Stimulated activated CD8-positive, alpha-beta memory T cell treated with anti-CD3 and anti-CD28 coated beads, Interleukin-4, amount 100 ng/mL, for 48 hours (primary cell): ENCODE results near the gene ZNF155.
"Not testable (repeated sequence)": the region's sequence is repeated elsewhere in the genome, so short reads cannot be mapped to it uniquely, and the experiment has no call there.

Experiments used
- DNase-seq: peaks from one replicate; pipeline ENCODE4 v3.0.0-alpha.2; 2020

Gene ZNF155

DNA sequence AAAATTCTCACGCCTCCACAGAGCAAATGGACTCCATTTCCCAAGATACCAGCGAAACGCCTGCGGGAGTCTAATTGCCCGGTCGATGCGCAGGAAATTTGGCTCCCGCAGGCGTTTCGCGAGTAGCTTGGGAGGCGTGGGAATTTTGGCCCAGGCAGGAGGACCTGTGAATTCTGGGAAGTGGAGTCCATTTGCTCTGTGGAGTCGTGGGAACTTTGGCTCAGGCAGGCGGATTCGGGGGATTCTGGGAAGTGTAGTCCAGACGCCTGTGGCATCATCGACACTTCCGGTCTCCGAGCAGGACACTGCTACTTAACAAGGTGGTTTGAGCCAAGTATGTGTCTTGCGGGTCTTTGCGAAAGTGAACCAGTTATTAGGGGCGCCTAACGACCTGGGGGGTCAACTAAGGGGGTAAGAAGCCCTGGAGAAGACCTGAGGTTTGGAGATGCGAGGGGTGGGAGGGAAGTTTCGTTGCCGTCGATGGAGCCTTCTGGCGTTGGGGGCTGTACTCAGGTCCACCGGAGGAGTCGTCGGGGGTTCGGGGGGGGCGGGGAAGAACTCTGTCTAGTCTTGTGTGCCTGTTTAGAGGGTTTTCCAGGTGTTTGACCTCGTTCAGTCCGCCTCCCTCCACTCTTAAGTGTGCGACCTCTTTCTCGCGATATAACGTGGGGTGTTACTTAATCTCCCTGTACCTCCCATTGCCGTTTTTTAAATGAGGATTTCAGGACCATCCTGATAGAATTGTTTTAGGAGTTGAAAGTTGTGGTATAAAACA is at the start of gene ZNF155:
Gene ZNF155, plus strand, starts transcription at position 277 of the 775 bp plus-strand sequence. CDS start 4,356 bp downstream, outside the sequence.
- peak; percentile 78 for DNase-seq

DNA sequence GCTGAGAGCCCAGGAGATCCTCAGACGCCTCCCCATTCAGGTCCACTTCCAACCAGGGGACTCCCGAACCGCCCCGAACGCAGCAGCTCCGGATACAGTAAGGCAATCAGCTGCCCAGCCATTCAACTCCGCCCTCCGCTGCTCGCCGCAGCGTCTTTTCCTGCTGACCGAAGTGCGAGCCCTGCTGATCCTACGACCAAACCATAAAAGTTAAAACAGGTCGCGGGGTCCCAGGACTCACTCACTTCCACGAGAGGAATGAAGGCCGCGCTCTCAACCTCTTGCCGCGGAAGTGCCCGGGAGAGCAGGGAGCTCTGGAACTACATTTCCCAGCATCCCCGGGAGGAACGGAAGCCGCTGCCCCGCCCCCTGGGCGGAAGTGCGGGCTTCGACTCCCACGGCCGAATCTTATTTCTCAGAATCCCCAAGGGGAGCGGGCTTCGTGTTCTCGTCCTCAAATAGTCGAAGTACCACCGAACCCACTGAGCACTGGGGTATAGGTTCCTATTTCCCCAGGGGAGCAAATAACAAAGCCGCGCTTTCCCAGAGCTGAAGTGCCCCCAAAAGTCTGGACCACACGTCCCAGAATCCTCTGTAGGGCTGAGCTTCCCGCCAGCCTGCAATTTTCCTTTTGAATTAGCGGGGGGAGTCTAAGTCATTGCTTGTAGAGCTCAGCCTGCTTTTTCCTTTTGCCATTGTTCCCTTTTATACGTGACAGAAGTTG is 48.8 kb upstream of the ZNF155 start, which contains the start of gene ZNF45:
Gene ZNF45, minus strand, starts transcription at position 298 of the 724 bp plus-strand sequence. CDS start 13,097 bp downstream, outside the sequence.
- peak; percentile 92 for DNase-seq

DNA sequence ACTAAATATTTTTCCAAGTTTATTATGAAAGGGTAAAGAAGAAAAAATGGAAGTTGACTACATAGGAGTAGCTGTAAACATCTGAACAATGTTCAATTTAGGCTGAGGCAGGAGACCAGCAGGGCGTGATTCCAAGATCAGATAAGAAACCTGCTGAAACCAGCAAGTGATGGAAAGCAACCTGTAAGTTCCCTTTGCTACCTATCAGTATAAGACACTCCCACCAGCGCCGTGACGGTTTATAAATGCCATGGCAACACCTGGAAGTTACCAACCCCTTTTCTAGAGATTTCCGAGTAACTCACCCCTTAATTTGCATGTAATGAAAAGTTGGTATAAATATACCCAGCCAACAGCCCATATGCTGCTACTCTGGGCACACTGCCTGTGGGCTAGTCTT is 47.8 kb upstream of the ZNF155 start:
- no peak for DNase-seq

DNA sequence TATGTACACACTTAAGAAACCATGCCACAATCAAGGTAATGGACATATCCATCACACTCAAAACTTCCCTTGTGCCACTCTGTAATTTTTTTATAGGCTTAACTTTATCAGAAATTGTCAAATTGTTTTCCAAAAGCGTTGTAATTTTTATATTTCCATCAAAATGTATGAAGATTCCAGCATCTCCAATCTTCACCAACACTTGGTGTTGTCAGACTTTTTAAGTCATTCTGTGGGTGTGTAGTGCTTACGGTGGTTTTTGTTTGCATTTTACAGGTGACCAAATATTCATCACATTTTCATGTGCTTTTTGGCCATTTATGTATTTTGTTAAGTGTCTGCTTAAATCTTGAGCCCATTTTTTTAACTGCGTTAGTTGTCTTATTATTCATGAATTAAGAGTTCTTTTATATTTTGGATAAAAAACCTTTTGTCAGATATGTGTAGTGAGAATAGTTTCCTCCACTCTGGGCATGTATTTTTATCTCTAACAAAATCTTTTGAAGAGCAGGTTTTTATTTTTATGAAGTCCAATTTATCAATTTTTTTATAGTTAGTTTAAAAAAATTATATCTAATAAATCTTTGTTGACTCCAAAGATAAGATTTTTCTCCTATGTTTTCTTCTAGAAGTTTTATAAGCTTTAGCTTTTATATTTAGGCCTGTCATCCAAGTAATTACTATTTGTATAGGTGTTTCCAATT is 44.3 kb upstream of the ZNF155 start:
- DNase-seq: no peak

DNA sequence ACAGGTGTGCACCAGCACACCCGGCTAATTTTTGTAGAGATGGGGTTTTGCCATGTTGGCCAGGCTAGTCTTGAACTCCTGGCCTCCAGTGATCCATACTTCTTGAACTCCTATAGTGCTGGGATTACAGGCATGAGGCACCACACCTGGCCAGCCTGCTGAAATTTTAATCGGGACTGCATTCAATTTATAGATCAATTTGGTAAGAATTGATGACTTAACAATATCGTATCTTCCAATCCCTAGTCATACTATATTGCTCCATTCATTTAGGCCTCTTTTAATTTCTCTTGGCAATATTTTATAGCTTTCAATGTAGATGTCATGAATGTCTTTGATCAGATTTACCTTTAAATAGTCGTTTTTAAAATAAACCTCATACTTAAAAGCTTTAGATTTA is 43.3 kb upstream of the ZNF155 start:
- no peak for DNase-seq

DNA sequence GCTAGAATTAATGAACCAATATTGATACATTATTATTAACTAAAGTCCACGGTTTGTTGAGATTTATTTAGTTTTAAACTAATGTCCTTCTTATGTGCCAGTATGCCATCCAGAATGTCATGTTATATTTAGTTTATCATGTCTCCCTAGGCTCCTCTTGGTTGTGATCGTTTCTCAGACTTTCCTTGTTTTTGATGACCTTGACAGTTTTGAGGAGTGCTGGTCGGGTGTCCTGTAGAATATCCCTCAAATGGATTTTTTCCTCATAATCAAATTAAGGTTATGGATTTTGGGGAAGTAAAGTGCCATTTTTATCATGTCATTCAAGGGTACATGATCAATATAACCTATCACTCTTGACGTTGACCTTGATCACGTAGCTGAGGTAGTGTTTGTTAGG is 42.8 kb upstream of the ZNF155 start:
- DNase-seq: no peak

DNA sequence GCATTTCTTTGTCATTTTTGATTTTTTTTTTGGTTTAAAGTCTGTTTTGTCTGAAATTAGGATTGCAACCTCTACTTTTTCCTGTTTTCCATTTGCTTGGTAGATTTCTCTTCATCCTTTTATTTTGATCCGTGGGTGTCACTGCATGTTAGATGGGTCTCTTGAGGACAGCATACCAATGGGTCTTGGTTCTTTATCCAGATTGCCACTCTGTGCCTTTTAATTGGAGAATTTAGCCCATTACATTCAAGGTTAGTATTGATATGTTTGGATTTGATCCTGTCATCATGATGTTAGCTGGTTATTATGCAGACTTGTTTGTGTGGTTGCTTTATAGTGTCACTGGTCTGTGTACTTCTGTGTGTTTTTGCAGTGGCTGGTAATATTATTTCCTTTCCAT is 36.6 kb upstream of the ZNF155 start:
- DNase-seq: not testable (repeated sequence)

DNA sequence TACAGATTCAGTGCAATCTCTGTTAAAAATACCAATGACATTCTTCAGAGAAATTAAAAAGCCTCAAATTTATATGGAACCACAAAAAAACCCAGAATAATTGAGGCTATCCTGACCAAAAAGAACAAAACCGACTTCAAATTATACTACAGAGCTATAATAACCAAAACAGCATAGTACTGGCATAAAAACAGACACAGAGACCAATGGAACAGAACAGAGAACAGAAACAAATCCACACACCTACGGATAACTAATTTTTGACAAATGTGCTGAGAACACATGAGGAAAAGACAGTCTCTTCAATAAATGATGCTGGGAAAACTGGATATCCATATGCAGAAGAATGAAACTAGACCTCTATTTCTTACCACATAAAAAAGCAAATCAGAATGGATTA is 34.2 kb upstream of the ZNF155 start:
- DNase-seq: not testable (repeated sequence)

DNA sequence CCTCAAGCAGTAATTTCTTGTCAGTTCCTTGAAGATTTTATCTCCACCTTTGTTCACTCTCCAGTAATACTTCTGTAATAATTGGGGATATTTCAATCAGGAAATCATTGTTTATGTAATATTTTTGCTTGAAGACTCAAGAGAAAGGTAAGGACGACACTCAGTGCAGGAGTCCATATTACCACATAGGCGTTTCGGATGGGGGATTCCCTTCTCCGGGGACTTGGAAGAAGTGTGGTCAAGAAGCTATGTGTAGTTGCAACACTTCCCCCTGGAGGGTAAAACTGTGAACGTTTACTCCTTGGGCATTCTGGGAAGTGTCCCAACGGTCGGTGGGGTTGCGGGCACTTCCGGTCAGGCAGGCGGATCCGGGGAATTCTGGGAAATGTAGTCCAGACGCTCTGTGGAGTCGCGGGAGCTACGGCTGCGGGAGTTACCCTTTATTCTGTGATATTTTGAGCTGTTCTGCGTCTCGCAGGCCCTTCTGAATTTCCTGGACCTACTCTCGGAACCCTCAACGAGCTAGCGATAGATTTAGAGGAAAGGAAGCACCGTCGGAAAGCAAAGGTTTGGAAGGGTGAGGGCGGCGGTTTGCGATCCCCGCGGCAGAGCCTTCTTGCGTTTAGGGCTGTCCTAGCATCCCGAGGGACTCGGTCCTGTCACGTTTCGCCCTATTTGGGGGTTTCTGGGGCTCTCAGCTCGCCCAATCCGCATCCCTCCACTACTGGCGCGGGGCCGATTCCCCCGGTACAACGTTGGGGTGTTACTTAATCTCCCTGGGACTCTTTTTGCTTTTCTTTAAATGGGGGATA is 32.9 kb upstream of the ZNF155 start, which contains the start of gene ZNF221:
Gene ZNF221, plus strand, starts transcription at position 395 of the 812 bp plus-strand sequence. CDS start 11,499 bp downstream, outside the sequence.
- peak; percentile 73 for DNase-seq

DNA sequence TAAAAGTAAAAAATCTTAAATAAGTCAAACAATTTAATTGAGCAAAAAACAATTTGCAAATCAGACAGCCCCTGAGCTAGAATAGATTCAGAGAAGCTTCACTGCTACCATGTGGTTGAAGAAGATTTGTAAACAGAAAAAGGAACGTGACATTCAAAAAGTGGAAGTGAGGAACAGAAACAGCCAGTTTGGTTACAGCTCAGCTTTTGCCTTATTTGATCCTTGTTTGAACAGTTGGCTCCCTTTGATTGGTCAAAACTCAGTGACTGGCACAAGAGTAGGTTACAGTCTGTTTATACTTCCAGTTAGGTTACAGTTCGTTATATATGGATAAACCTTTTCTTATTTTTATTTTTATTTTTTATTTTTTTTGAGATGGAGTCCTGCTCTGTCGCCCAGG is 27.2 kb upstream of the ZNF155 start:
- DNase-seq: no peak

DNA sequence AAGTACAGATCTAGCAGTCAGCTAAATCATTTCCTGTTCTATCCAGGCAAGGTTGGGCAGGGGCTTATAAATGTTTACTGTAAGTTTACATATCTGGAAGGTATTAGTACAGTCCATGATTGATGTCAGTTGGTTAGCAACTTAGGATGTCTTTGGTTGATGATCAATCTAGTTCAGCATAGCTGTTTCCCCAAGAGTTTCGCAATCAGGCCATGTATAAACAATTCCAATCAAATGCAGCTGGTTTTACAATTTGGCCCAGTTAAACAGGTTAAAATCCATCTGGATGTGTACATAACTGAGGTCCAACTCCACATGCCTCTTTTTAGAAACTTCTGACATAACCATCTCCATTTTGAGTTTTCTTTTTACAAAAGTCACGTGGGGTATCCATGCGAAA is 26.1 kb upstream of the ZNF155 start:
- DNase-seq: no peak

DNA sequence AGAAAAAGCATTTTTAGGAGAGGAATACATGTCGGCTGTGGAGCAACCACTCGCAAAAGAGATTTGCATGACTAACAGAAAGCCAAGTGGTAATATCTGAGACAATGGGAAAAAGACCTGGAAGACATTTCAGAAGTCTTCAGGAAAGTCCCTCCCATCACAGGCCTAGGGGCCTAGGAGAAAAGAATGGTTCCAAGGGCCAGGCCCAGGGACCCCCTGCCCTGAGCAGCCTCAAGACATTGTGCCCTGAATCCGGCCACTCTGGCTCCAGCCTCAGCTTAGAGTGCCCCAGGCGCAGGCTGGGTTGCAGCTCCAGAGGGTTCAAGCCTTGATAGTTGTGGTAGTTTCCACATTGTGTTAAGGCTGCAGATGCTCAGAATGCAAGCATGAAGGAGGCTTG is 23.6 kb upstream of the ZNF155 start:
- no peak for DNase-seq

DNA sequence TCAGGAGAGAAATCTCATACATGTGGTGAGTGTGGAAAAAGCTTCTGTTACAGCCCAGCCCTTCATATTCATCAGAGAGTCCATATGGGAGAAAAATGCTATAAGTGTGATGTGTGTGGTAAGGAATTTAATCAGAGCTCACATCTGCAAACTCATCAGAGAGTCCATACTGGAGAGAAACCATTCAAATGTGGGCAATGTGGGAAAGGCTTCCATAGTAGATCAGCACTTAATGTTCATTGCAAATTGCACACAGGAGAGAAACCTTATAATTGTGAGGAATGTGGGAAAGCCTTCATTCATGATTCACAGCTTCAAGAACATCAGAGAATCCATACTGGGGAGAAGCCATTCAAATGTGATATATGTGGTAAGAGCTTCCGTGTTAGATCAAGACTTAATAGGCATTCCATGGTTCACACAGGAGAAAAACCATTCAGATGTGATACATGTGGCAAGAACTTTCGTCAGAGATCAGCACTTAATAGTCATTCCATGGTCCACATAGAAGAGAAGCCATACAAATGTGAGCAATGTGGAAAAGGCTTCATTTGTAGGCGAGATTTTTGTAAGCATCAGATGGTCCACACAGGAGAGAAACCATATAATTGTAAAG is 17.8 kb upstream of the ZNF155 start:
- DNase-seq: no peak

DNA sequence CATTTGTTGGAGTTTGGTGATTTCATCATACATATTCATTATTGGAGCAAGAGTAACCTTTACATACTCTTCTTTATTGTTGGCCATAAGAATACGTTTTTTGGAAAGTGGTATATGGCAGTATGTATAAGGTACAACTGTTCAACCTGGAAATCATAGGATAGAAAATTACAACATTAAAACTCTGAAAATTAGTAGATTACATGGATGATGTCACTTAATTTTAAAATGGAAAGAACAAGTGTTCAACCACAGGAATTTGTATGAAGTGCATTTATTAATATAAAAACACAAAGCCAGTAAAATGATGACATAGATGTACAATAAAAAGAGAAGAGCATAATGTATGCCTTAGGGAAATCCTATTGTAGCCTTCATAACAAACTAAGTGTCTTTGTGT is 7.3 kb upstream of the ZNF155 start:
- no peak for DNase-seq

DNA sequence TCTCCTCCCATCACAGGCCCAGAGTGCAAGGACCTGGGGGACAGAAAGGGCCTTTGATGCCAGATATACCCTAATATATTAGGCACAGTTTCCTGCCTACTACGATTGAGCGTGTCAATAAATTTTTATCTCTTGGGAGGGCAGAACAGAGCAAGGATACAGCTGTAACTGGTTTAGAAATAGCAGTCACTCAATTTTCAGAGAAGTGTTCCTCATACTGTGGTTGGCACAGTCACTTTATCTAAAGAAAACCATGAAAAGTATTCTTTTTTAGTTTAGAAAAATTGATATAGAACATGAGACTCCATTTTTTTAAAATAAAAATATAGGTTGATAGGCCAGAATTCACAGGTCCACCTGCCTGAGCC is 460 bp upstream of the ZNF155 start:
- no peak for DNase-seq

DNA sequence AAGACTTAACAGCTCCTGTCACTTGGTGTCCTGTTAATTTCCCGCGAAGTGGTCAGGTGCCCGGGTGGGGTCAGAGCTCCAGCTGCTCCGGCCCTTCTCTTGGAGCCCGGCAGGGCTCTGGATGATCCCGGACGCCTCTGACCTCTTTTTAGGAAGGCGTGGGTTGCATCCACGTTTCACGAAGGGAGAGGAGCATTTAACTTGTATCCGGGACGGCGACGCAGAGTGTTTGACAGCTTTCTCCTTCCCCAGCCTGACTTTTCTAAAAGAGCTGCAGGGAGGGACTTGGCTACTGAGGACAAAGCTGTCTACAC is 656 bp downstream of the ZNF155 start:
- DNase-seq: no peak

DNA sequence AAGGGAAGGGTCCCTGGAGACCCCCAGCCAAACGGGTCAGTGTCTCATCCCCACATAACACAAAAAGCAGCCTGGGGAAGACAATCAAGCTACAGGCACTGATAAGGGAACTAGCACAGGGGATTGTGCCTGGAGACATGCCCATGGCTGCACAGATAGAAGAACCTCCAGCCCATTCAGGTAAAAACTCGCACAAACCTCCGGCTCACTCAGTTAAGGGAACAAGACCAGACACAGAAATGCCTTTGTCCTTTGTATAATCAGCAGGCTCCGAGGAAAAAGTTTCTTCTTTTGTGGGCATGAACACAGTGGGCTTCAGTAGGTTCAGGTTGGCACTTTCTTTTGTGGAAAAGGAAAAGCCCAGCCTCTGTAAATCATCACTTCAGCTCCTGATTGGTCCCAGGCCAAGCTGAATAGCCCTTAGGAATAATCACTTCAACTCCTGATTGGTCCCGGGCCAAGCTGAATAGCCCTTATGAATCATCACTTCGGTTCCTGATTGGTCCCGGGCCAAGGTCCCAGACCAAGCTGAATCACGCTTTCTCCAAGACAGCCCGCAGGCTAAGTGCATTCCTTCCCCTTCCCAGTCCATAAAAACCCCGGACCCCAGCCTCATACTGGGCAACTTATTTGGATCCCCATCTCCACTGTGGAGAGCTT is 13.8 kb downstream of the ZNF155 start:
- DNase-seq: no peak

DNA sequence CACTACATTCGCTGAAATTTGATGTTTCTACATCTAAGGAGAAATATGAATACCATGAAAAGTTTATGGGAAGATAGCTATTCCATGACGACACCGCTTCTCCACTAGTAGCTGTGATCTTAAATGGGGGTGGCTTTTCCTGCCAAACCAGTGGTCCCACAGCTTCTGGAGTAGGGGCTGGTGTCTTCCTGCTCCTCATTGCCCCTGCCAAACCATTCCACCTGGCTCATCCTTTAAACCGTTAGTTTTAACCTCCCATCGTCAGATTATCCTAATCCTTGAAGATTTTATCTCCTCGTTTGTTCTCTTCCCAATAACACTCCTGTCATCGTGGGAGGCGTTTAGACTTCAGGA is 18.2 kb downstream of the ZNF155 start:
- no peak for DNase-seq

DNA sequence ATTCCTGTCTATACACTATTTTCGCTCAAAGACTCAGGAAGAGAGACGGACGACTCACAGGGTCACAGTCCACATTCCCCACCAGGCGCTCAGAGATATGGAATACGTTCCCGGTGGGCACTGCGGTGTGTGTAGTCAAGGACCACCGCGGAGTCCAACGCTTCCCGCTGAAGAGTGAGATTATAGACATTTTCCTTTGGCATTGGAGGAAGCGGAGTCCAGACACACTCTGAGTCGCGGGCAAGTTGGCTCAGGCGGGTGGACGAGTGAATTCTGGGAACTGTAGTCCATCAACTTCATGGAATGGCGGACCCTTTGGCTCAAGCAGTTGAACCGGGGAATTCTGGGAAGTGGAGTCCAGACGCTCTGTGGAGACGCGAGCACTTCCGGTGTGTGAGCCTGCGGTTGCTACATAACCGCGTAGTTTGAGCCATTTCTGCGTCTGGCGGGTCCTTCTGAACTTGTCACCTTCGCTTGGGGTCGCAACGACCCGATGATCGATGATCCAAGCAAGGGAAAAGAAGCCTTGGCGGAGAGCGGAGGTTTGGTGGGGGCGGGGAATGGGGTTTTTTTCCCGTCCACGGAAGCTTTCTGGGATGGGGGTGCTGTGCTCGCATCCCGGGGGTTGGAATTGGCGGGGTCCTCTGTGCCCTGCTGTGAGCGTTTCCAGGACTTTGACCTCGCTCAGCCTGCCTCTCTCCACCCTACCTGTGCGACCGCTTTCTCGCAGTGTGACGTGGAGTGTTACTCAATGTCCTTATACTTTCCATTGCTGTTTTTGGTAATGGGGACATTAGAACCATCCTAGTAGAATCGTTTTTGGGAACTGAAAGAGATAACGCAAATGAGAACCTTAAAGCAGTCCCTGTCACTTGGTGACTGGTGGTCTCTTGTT is 18.8 kb downstream of the ZNF155 start, which contains the start of gene ZNF230:
Gene ZNF230, plus strand, starts transcription at position 392 of the 895 bp plus-strand sequence. CDS start 4,122 bp downstream, outside the sequence.
- DNase-seq: peak; percentile 83

DNA sequence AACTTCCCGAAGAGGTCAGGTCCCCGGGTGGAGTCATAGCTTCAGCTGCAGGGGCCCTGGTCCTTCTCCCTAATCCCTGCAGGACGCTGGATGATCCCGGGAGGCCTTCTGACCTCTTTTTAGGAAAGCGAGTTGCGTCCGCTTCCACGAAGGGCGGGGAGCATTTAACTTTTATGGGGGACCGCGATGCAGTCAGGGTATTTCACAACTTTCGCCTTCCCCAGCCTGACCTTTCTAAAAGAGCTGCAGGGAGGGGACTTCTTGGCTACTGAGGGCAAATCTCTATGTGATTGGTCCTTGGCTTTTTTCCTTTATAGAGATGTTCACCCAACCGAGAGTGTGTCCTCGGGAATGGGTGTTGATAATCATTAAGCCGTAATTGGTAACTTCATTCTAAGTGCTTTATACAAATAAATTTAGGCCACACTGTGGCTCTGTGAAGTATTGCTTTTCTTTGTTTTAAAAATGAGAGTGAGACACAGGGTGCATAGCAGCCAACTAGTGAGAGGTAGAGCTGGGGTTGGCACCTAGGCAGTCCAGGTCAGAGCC is 19.5 kb downstream of the ZNF155 start:
- DNase-seq: peak; percentile 34
